Stimulated activated CD4-positive, alpha-beta T cell treated with anti-CD3 and anti-CD28 coated beads, Interleukin-12 subunit alpha, Interleukin-12 subunit beta, amount 100 ng/mL, for 24 hours (primary cell): ENCODE results near the gene LIPG.

Experiments used
- DNase-seq, 2 experiments: peaks; one replicate each; pipeline ENCODE4 v3.0.0-alpha.2; 2020; ENCODE audit warnings: low read depth in 2 of 2

LIPG gene

GRCh38 chr18:49612515-49613033 is 50.7 kb downstream of the LIPG start:
- no peak for DNase-seq

DNA sequence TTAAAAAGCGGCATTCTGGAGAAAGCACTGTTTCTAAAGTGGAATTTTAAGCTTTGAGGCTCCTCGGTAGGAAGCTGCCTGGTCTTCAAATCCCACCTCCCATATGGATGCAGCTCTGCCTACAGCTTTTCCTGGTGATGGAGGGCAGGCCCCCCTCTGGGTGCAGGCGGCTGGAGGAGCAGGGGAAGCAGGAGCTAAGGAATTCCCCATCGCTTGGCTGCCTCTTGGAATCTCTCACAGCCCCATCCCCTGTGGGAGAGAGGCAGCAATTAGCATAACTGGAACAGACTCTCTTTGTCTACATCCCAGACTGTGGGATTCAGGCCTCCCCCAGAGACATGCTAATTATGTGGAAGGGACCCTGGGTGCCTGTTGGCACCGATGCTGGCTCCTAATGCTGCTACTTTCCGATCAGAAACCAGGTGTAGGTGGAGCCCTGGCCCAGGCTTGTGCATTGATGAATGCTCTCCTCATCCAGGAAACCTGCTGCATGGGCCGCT is 51.3 kb downstream of the LIPG start:
- DNase-seq, result no peak

DNA sequence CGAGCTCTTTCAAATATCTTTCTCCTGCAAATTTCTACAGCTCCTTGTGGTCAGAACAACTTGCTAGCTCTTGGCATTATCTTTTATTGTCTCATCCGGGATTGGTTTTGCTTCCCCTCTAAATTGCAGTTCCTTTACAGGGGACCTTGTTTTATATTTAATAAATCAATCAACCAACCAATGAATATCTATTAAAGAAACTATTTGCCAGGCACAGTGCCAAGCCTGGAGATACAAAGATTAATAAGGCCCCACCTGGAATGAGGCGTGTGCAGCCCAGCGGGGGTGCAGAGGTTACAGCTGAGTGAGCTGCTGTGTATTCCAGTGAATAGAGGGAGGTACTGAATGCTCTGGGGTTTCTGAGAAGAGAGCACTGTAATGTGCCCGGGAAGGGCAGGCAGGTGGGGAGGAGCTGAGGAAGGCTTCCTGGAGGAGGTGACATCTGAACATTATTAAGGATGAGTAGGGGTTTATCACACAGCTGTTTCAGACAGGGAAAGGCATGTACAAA is 51.8 kb downstream of the LIPG start:
- DNase-seq, result no peak

GRCh38 chr18:49616618-49617328 is 54.9 kb downstream of the LIPG start:
- no peak for DNase-seq

- DNase-seq, result no peak
These were observed 55.5 kb downstream of the LIPG start for GRCh38 chr18:49617329-49617695.

DNA sequence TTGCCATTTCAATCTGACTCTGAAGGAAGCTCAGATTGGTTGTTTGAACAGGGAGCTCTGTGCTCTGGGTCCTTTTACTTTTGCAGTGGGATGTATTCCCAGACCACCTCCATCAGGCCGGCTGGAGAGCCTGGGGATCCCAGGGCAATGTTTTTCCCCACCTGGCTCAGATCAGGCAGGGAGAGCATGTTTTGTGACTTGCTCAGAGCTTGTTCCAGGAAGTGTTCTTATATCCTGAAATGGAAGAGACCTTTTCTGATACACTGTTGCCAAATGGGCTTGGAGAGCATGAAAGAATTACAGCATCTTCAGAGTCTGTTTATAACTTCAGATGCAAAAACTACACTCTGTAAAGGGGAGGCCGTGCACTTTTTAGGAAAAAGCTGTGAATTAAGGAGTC is 56.0 kb downstream of the LIPG start:
- DNase-seq, result no peak

- DNase-seq, result no peak
These were observed 57.2 kb downstream of the LIPG start for GRCh38 chr18:49618742-49619681.

DNA sequence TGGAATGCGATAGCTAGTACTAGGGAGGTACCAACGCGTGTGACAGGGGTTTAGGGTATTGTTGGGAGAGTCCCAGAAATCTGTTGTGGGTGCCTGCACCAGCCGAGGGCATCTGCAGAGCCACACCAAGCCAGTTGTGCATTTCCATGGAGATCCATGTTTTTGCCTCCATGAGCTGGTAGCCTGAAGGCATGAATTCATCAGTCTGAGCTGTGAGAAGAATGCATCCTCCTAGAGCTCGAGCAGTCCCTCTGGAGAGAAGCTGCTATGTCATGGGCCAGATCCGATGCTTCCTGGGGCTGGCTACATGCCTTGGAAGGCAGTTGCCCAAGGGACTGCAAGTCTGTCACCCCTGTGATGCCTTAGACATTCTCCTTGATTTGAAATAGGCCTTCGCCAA is 57.9 kb downstream of the LIPG start:
- DNase-seq, result no peak

GRCh38 chr18:49621301-49621700 is 59.4 kb downstream of the LIPG start:
- DNase-seq, result no peak

DNA sequence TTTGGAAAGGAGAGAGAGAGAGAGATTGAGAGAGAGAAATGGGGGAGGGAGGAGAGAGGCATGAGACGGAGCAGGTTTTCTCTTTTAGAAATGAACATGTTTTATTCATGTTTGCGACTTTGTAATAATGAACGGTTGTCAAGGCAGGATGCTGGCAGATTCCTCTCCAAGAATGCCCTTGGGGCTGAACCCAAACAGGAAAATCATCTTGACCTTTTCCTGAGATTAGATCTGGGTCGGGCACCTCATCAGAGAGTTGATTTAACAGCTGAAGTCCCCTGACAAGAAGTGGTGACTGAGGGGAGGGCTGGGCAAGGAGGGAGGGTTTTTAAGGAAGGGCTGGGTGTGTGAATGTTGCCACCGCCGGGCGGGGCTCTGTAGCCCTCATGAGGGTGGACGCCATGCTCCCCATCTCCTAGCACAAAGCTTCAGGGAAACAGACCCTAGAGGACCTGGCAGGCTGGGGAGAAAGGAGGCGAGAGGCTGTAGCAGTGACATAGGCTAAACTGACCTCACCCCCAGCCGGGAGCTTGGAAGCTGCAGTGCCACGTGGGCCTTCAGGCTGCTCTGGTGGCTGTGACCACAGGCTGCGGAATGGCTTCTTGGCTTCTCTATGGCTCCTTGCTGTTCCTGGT is 60.0 kb downstream of the LIPG start:
- no peak for DNase-seq

DNA sequence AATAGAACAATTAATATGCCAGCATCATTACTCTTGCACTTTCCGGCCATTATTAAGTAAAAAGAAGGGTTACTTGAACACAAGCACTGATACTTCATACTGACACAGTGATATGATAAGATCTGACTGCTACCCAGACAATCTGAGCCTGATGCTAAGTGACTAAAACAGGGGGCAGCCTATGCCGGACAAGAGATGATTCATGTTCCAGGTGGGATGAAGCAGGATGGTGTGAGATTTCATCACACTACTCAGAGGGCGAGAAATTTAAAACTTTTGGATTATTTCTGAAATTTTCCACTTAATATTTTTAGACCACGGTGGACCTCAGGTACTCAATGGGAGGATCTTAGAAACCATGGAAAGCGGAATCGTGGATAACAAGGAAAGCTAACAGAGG is 61.7 kb downstream of the LIPG start:
- no peak for DNase-seq

DNA sequence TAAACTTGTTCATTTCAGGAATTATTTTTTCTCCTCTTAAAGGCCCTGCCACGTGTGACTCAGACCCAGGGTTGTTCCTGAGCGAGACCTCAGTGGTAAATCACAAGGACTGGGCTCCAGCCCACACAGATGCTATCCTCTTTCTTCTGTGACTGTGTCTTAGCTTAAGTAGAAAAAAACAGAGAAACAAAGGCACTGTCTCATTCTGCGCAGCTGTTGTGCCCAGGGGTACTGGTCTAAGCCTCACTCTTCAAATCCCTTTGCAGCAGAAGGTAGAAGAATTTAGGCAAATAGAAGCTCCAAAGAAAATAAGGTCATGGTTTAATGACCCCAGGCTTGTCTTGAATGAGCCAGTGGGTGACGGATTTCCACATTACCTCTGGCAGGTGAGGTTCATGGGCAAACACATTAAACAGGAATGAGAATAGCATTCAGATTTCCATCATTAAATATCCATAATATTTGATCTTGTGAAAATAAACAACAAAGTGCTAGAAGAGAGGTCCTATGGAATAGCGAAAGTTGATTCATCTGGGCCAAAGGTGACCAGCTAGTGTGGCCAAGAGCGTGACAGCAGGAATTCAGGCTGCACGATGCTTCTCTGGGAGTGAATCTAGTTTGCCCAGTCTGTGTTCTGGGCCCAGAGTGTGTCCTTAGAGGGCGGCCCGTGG is 63.3 kb downstream of the LIPG start:
- DNase-seq, result no peak

GRCh38 chr18:49626842-49627467 is 65.1 kb downstream of the LIPG start:
- DNase-seq, result no peak

GRCh38 chr18:49628119-49628518 is 66.3 kb downstream of the LIPG start:
- no peak for DNase-seq

- DNase-seq, result no peak
These were observed 67.3 kb downstream of the LIPG start for GRCh38 chr18:49628881-49629795.

GRCh38 chr18:49630246-49630699 is 68.4 kb downstream of the LIPG start:
- DNase-seq, result no peak

DNA sequence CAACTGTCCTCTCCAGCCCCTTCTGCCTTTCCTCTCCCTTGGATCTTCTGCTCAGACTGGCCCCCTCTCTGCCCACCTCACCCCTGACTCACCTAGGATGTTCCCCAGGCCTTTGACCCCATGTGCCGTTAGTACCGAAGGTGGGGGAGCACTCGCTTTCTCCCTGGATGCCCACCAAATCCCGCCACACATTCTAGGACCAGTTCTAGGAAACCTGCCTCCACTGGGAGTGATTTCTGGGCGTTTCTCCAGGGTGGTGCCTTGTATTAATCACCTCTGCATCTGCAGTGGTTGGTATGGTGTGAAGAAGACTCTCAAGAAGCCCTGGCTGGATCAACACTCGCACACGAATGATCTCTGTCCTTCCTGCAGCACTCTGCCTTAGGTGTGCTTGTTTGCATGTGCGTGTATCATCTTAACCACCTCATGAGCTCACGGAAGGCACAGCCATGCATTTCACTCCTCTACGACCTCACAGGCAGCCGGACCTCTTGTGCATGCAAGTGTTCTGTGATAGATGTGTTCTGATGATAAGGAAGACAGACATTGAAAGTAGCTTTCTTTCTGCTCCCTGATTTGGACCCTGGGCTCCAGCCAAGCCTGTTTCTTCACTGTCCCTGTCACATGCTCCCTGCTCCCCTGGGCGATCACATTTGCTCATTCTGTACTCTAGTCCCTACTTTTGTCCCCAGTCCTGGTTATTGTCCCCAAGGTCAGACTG is 69.4 kb downstream of the LIPG start:
- no peak for DNase-seq

- DNase-seq, result no peak
These were observed 70.7 kb downstream of the LIPG start for GRCh38 chr18:49632588-49632987.

GRCh38 chr18:49638209-49638785 is 76.4 kb downstream of the LIPG start:
- no peak for DNase-seq
